T-helper 2 cell treated with Interferon-gamma antibody and Interleukin-4, amounts not matched to agents 100 ng/mL and 5 ng/mL, for 36 hours (primary cell): Measurements from ENCODE around the gene FAM221B. TPM values are rescaled to one million over a fixed set of nuclear protein-coding genes. Genes with fewer than 3 reads are reported as not detected.

ENCODE experiments used
- intact Hi-C: fragments of 100-400 bp; cut with micrococcal nuclease; formaldehyde crosslinking; loops from one replicate; pipeline ENCODE4 v1.15.1; 2023
- total RNA-seq: library from RNA; stranded (reverse); gene quantifications from 2 replicates; pipeline ENCODE4 v1.2.3, GENCODE V29; 2022

The FAM221B gene
- total RNA-seq, 1 donor from 2014 or later, result not detected

GRCh38 chr9:35847792-35848572 is 19.4 kb upstream of the FAM221B start:
- intact Hi-C loops, result no loop called here

- intact Hi-C loops, result no loop called here
These were observed 17.6 kb upstream of the FAM221B start for GRCh38 chr9:35845824-35846771.

- intact Hi-C loops, result no loop called here
These were observed 16.2 kb upstream of the FAM221B start for GRCh38 chr9:35844628-35845270.

GRCh38 chr9:35842795-35843194 is 14.3 kb upstream of the FAM221B start:
- intact Hi-C loops, result no loop called here

- intact Hi-C loops, result no loop called here
These were observed 13.7 kb upstream of the FAM221B start for GRCh38 chr9:35842020-35842745.

- intact Hi-C loops, result no loop called here
These were observed 13.0 kb upstream of the FAM221B start for GRCh38 chr9:35841645-35841900.

GRCh38 chr9:35840881-35841644 is 12.5 kb upstream of the FAM221B start:
- intact Hi-C loops, result no loop called here

- intact Hi-C loops, result no loop called here
These were observed 11.4 kb upstream of the FAM221B start for GRCh38 chr9:35839926-35840325.

GRCh38 chr9:35836595-35836994 is 8.1 kb upstream of the FAM221B start:
- intact Hi-C loops, result no loop called here

GRCh38 chr9:35835766-35836165 is 7.2 kb upstream of the FAM221B start:
- intact Hi-C loops, result no loop called here

GRCh38 chr9:35835216-35835632 is 6.7 kb upstream of the FAM221B start:
- intact Hi-C loops, result no loop called here

GRCh38 chr9:35834260-35835215 is 6.0 kb upstream of the FAM221B start:
- intact Hi-C loops, result no loop called here

- intact Hi-C loops, result no loop called here
These were observed 4.3 kb upstream of the FAM221B start for GRCh38 chr9:35832814-35833213.

GRCh38 chr9:35831040-35831439 is 2.5 kb upstream of the FAM221B start:
- intact Hi-C loops, result no loop called here

GRCh38 chr9:35829764-35830096 is 1.2 kb upstream of the FAM221B start:
- intact Hi-C loops, result loop anchor here (1.0 to 2.0 kb wide), 2 partner anchors 14 to 97 kb away; partner anchors contain the start of genes CREB3, HINT2 and TLN1

GRCh38 chr9:35829084-35829763 is 692 bp upstream of the FAM221B start, which contains the start of gene TMEM8B:
Gene TMEM8B (plus strand): TSS chr9:35829228. CDS start chr9:35829448, 220 bp downstream.
- intact Hi-C loops, result loop anchor here (1.0 to 2.0 kb wide), 2 partner anchors 14 to 96 kb away; partner anchors contain the start of genes CREB3, HINT2 and TLN1

GRCh38 chr9:35827486-35827885 is 1.0 kb downstream of the FAM221B start:
- intact Hi-C loops, result no loop called here

GRCh38 chr9:35826071-35826701 is 2.3 kb downstream of the FAM221B start:
- intact Hi-C loops, result loop anchor here (1.0 kb wide), 2 partner anchors 36 to 56 kb away; no protein-coding TSS in a partner anchor
